Caco-2 (cell line): ENCODE data around the gene ACADVL. TPM values are rescaled to one million over a fixed set of nuclear protein-coding genes. Genes with fewer than 3 reads are reported as not detected.

ENCODE experiments used
- BruUV-seq: library from RNA; stranded (reverse); fragments of 400-500 nt; replicated peaks from 2 replicates; lab custom pipeline; 2021; lab: Mats Ljungman, UMichigan
- CTCF ChIA-PET: fragments of 300-600 bp; sonication (Branson Sonifier 250); formaldehyde crosslinking; loops from one replicate; lab custom pipeline; 2022; ENCODE audit warnings: antibody characterized with exemption; lab: Charles Lee
- POLR2A ChIA-PET: fragments of 300-600 bp; sonication (Branson Sonifier 250); formaldehyde crosslinking; loops from one replicate; lab custom pipeline; 2022; ENCODE audit warnings: antibody characterized with exemption; lab: Charles Lee
- DNase-seq, 2 experiments: peaks; one replicate each; pipeline versions ENCODE4 v3.0.0 to v3.0.0-alpha.2; 2020 to 2022
- H3K27me3 ChIP-seq: replicated peaks from 2 replicates; pipeline ENCODE4 v1.6.0; 2011; ENCODE audit warnings: low read length; ENCODE audit not compliant: control insufficient read depth, insufficient read depth
- H3K36me3 ChIP-seq: 2 replicates; pipeline ENCODE4 v1.5.1; 2011; ENCODE audit warnings: low read length; ENCODE audit not compliant: control insufficient read depth, insufficient read depth
- H3K4me1 ChIP-seq: fragments of 250-450 bp; sonication (Bioruptor Pico); 2 replicates; pipeline ENCODE4 v1.5.1; 2020; ENCODE audit warnings: mild to moderate bottlenecking
- H3K4me3 ChIP-seq: 2 replicates; pipeline ENCODE4 v1.5.1; 2011; ENCODE audit warnings: low read depth, mild to moderate bottlenecking, control low read depth, low read length
- H3K9me3 ChIP-seq: fragments of 250-450 bp; sonication (Bioruptor Pico); 2 replicates; pipeline ENCODE4 v1.5.1; 2020; ENCODE audit warnings: mild to moderate bottlenecking, moderate library complexity
- H3K27ac Mint-ChIP-seq: one replicate; pipeline ENCODE4 v1.8.0; 2022; ENCODE audit warnings: mixed read lengths; ENCODE audit not compliant: unreplicated experiment
- H3K27me3 Mint-ChIP-seq: one replicate; pipeline ENCODE4 v1.8.0; 2022; ENCODE audit warnings: mixed read lengths; ENCODE audit not compliant: insufficient read depth, unreplicated experiment
- H3K36me3 Mint-ChIP-seq: one replicate; pipeline ENCODE4 v1.8.0; 2022; ENCODE audit warnings: mild to moderate bottlenecking, mixed read lengths; ENCODE audit not compliant: insufficient read depth, unreplicated experiment
- H3K4me1 Mint-ChIP-seq: one replicate; pipeline ENCODE4 v1.8.0; 2022; ENCODE audit warnings: low read depth, mixed read lengths; ENCODE audit not compliant: unreplicated experiment
- H3K4me3 Mint-ChIP-seq: one replicate; pipeline ENCODE4 v1.8.0; 2022; ENCODE audit warnings: mild to moderate bottlenecking, moderate library complexity, mixed read lengths; ENCODE audit not compliant: unreplicated experiment
- H3K9me3 Mint-ChIP-seq: one replicate; pipeline ENCODE4 v1.8.0; 2022; ENCODE audit warnings: mixed read lengths; ENCODE audit not compliant: unreplicated experiment
- intact Hi-C: fragments of 100-400 bp; cut with micrococcal nuclease; formaldehyde crosslinking; loops from one replicate; pipeline ENCODE4 v1.10.0; 2022; ENCODE audit not compliant: unreplicated experiment
- total RNA-seq: library from RNA; stranded (reverse); gene quantifications from 2 replicates; pipeline ENCODE4 v1.2.3, GENCODE V29; 2022
- TF ChIP-seq, protein P1 (sequence below), 2 experiments: fragments of 200-600 bp in 1 of 2; IDR thresholded peaks; 1 replicate in 1 of 2; 2 replicates in 1 of 2; pipeline versions ENCODE4 v1.5.1 to v1.8.0; 2011 to 2022; ENCODE audit warnings: antibody characterized with exemption in 1 of 2, control low read depth in 1 of 2, inconsistent platforms in 1 of 2, low read depth in 1 of 2, low read length in 1 of 2, mild to moderate bottlenecking in 1 of 2, moderate library complexity in 1 of 2; ENCODE audit not compliant: insufficient read depth in 1 of 2, severe bottlenecking in 1 of 2, unreplicated experiment in 1 of 2

ACADVL gene
- total RNA-seq, 1 experiment from 2014 or later: 133 TPM

DNA sequence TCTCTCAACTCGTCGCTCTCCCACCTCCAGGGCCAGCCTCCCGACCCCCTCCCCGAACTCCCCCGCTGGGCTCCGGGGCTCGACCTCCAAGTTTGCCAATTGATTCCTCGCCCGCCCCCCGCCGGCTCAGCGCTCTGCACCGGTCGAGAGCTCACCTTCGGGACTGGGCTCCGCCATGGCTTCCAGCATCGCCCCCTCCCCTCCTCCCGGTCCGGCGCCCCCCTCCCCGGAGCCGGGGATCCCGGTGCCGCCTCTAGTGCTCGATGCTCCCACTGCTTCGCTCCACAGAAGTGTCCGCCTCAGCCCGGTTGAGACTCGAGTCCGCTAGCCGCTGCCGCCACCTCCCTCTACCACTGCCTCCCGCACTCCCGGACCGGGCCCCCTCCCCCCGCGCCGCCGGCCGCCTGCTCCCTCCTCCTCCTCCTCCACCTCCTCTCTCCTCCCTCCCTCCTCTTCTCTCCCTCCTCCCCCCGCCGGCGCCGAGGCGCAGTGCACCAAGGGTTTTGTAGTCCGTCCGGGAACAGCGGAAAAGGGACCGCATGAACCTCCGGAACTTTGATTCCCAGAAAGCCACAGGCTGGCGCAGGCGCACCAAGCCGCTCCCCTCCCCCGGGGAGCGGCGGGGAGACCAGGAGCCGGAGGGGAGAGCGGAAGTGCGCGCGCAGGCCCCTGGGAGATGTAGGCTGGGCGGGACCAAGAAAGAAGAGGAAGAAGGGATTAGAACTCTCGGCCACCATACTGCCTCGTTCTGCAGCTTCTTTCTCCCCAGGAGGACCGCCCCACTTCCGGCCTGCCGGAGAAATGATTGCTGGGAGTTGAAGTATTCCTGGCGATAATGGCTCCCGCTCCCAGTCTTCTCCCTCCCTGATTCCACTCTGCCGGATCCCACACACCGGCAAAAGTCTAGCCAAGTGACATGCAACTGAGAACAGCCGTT, 19.6 kb downstream of the ACADVL start, which contains the start of gene PHF23:
Gene PHF23, minus strand, starts transcription at position 367 of the 937 bp plus-strand sequence. Its CDS starts 178 bp downstream, at position 189.
- TF ChIP-seq, protein P1, sequence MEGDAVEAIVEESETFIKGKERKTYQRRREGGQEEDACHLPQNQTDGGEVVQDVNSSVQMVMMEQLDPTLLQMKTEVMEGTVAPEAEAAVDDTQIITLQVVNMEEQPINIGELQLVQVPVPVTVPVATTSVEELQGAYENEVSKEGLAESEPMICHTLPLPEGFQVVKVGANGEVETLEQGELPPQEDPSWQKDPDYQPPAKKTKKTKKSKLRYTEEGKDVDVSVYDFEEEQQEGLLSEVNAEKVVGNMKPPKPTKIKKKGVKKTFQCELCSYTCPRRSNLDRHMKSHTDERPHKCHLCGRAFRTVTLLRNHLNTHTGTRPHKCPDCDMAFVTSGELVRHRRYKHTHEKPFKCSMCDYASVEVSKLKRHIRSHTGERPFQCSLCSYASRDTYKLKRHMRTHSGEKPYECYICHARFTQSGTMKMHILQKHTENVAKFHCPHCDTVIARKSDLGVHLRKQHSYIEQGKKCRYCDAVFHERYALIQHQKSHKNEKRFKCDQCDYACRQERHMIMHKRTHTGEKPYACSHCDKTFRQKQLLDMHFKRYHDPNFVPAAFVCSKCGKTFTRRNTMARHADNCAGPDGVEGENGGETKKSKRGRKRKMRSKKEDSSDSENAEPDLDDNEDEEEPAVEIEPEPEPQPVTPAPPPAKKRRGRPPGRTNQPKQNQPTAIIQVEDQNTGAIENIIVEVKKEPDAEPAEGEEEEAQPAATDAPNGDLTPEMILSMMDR (IDR thresholded peaks at IDR 0.05; ENCODE audit: insufficient read depth in 1 of 2, low read depth in 1 of 2, low read length in 1 of 2, severe bottlenecking in 1 of 2, unreplicated experiment in 1 of 2): no peak
- intact Hi-C loops: loop anchor here (1.0 kb wide), 1 partner anchor 13 kb away; the partner anchor contains the start of gene ELP5
- Histone ChIP-seq H3K4me1 (peaks cover 6% of the 10 kb centered on the region; the same call in 1 of the 2 replicates), H3K9me3 (no peaks in the 10 kb centered on the region), H3K4me3 (peak within 1 kb of the TSS; percentile 77), H3K36me3 (no peaks in the 10 kb centered on the region; the same call in 1 of the 2 replicates), H3K27me3 (no peaks in the 10 kb centered on the region)
- BruUV-seq: no TSS peak
- H3K4me3 Mint-ChIP-seq: peak within 1 kb of the TSS; percentile 94
- peaks cover 68% of the 10 kb centered on the region for H3K36me3 Mint-ChIP-seq
- ChIA-PET POLR2A (no interaction called here), CTCF (interaction anchor here (0.7 to 1.4 kb wide), 3 partner anchors 19 to 70 kb away, joined by 3 to 4 read pairs (median 3); no protein-coding TSS in a partner anchor)
- H3K4me1 Mint-ChIP-seq: peaks cover 22% of the 10 kb centered on the region
- peak within 1 kb of the TSS; percentile 82 for H3K27ac Mint-ChIP-seq
- H3K27me3 Mint-ChIP-seq: peaks cover 3% of the 10 kb centered on the region
- no peaks in the 10 kb centered on the region for H3K9me3 Mint-ChIP-seq
- DNase-seq: peak; percentile 93 to 96

DNA sequence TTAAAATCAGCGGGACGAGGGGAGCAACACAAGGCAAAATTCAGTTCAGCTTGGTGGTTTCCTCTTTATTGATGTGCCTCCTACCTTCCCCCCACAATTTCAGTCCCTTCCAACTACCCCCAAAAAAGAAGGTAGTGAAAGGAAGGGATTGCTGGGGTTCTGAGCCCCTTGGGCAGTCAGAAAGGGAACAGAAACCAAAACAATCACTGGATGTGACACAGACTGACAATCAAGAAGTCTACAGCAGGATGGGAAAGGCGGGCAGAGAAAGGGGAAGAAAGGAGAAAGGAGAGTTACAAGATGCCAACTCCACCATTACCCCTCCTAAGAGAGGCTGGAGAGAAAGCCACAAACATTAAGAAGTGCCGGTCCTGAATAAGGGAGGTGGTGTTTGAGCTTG, 20.6 kb downstream of the ACADVL start:
- H3K4me3 Mint-ChIP-seq: peak overlapping the region; percentile 94
- no peaks in the 10 kb centered on the region; the same call in 1 of the 2 replicates for H3K36me3 ChIP-seq
- BruUV-seq: no TSS peak
- no peak overlapping the region for H3K27ac Mint-ChIP-seq
- ChIA-PET CTCF (no interaction called here), POLR2A (no interaction called here)
- H3K4me3 ChIP-seq: no peak overlapping the region
- H3K27me3 Mint-ChIP-seq: peaks cover 3% of the 10 kb centered on the region
- DNase-seq: no peak
- H3K9me3 ChIP-seq: no peaks in the 10 kb centered on the region
- H3K4me1 Mint-ChIP-seq: peaks cover 22% of the 10 kb centered on the region
- peaks cover 65% of the 10 kb centered on the region for H3K36me3 Mint-ChIP-seq
- peaks cover 6% of the 10 kb centered on the region; the same call in 1 of the 2 replicates for H3K4me1 ChIP-seq
- TF ChIP-seq, protein P1 (IDR thresholded peaks at IDR 0.05; ENCODE audit: insufficient read depth in 1 of 2, low read depth in 1 of 2, low read length in 1 of 2, severe bottlenecking in 1 of 2, unreplicated experiment in 1 of 2): no peak
- no peaks in the 10 kb centered on the region for H3K9me3 Mint-ChIP-seq
- intact Hi-C loops: no loop called here
- no peaks in the 10 kb centered on the region for H3K27me3 ChIP-seq

DNA sequence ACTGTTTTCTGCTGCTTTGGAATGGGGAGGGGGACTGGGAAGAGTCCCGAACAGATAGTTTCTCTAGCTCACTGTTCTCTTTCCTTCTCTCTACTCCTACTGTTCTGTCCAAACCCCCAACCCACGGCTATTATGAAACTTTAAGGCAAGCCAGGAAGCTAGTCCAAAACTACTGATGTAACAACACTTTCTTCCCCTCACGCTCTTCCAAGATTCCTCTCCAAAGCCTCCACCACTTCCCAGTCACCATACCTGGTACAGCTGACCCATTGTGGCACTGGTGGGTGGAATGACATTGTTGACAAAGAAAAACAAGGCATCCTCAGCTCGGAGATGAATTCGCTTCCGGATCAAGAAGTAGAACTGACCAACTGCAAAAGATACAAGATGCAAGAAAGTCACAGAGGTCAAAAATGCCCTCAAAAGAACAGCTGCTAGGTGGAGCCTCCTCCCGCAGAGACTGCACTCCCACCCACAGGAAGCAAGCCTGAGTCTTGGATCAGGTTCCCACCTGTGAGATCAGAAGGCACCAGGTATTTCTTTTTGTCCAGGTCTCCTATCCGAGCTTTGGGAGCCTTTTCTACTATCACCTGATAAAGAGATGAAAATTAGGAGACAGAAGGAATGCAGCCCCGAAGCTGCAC, 21.5 kb downstream of the ACADVL start:
- H3K27me3 Mint-ChIP-seq: peaks cover 3% of the 10 kb centered on the region
- peaks cover 22% of the 10 kb centered on the region for H3K4me1 Mint-ChIP-seq
- H3K27ac Mint-ChIP-seq: peak overlapping the region; percentile 96
- POLR2A ChIA-PET: interaction anchor here (1.0 kb wide), 1 partner anchor 15 kb away, joined by 3 read pairs; no protein-coding TSS in a partner anchor
- H3K9me3 Mint-ChIP-seq: no peaks in the 10 kb centered on the region
- Histone ChIP-seq H3K4me3 (peak overlapping the region; percentile 84), H3K9me3 (no peaks in the 10 kb centered on the region), H3K36me3 (no peaks in the 10 kb centered on the region; the same call in 1 of the 2 replicates), H3K4me1 (peaks cover 6% of the 10 kb centered on the region; the same call in 1 of the 2 replicates), H3K27me3 (no peaks in the 10 kb centered on the region)
- peaks cover 65% of the 10 kb centered on the region for H3K36me3 Mint-ChIP-seq
- DNase-seq: no peak
- intact Hi-C loops: no loop called here
- BruUV-seq: no TSS peak
- CTCF ChIA-PET: interaction anchor here (0.8 kb wide), 1 partner anchor 10 kb away, joined by 3 read pairs; the partner anchor contains the start of genes CTDNEP1 and ELP5
- H3K4me3 Mint-ChIP-seq: peak overlapping the region; percentile 94
- TF ChIP-seq, protein P1 (IDR thresholded peaks at IDR 0.05; ENCODE audit: insufficient read depth in 1 of 2, low read depth in 1 of 2, low read length in 1 of 2, severe bottlenecking in 1 of 2, unreplicated experiment in 1 of 2): no peak
